ENCODE data around the gene LHX3.

The LHX3 gene

DNA sequence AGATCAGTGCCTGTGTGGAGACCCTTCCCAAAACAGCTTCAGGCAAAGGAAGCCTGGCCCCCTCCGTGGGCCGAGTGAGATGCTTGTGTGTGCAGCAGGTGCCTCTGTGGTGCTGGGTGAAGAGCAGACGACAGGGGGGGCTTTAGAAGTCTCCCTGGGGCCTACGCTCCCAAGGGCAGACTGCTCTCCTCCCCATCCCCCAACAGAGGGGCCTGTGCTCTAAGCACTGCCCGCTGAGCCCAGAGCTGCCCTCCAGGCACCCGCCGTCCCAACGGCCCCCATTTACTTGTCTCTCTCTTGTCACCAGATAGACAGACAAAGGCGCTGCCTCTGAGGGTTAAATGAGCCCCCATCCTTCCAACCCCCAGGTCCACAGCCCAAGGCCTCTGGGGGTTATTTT lies 2.7 kb upstream of the LHX3 start:
- no peak for DNase-seq

DNA sequence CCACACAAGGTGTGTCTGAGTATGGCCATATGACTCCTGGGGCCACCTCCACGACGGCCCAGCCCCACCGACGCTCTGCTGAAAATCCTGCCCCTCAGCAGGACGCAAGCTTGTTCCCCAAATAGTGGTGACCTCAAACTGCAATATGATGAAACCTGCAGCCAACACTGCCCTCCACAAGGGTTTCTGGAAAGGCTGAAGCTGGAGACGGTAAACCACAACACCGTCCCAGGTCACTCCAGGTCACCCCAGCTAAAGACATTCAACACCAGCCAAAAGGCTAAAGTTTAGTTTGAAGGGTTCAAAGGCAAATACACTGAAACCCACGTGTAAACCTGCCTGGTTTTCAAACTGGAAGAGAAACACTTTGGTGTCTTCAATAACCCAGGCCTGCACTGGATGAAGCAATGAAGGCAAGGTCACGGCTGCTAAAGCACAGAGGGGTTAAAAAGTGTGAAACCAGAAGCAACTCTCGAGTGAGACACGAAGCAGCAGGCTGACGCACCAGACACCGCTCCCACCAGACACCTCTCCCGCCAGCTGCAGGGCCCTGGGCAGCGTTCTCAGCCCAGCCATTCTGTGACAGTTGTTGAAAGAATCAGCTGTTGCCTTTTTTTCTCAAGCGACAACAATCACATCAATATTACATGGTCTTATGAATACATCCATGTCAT lies 1.8 kb upstream of the LHX3 start:
- no peak for DNase-seq

DNA sequence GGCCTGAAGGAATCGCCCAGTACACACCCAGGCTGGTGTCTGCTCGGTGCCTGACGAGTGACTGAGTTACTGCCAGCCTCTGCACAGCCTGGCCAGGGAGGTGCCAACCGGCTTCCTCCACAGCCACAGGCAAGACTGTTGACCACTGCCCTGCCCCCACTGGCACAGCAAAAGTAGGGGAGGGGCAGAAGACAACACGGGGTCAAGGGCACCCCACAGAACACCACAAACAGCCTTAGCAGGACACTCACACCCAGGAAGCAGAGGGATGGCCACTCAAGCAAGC lies 722 bp upstream of the LHX3 start:
- DNase-seq, result no peak

DNA sequence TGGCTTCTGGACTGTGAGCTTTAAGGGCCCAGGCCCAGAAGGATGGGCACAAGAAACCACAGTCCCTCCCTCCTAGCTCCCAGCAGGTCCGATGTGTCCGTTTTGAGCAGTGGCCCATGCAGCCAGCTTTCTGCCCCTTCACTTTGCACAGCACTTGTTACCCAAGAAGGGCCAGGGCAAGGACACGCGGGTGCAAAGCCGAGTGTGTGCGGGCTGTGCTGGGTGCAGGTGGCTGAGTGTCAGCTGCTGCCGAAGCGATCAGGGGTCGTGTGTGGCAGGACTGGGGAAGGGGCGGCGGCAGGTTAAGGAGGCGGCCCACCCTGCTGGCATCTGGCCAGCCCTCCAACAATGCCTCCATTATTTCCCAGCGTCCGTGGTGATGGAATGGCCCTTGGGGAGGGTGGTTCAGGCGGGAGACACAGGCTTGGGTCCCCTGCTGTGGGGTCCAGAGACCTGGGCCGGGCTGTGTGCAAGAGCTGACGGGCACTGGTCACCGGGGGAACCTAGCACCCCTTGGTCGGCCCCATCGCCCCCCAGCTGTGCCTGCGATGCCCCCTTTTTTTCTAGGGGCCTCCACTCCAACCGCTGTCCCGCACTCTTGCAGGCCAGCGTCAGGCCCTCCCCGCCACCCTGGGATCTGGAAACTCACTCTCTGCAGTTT lies 653 bp downstream of the LHX3 start:
- DNase-seq, result no peak

DNA sequence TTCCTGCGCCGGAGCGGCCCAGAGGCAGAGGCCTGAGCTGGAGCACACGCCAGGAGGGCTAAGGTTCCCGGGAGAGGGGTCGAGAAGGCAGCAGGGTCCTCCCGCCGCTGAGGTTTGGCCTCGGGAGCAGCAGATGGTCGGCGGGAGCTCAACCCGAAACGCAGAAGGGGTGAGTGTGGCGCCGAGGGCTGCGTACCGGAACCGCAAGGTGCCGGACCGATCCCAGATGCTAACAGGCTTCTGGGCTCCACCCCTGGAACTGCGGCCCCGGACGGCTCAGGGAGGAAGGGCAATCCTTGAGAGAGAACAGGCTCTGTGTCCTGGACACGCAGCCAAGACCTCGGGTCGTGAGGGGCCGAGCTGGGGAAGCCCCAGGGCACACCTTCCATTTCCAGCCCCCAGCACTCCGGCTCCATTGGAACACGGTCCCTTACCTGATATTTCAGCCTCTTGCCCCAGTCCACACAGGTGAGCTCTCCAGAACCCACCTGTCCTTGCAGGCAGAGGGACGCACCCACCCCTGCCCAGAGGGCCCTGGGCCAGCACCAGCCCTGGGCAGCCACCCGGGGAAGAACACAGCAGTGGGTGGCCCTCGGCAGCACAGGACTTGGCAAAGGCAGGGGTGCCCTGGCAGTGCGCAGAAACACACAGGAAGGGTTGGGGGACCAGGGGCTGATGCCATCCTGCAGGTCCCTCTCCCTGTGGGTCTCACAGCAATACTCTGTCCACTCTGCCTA lies 1.4 kb downstream of the LHX3 start:
- DNase-seq, result no peak

DNA sequence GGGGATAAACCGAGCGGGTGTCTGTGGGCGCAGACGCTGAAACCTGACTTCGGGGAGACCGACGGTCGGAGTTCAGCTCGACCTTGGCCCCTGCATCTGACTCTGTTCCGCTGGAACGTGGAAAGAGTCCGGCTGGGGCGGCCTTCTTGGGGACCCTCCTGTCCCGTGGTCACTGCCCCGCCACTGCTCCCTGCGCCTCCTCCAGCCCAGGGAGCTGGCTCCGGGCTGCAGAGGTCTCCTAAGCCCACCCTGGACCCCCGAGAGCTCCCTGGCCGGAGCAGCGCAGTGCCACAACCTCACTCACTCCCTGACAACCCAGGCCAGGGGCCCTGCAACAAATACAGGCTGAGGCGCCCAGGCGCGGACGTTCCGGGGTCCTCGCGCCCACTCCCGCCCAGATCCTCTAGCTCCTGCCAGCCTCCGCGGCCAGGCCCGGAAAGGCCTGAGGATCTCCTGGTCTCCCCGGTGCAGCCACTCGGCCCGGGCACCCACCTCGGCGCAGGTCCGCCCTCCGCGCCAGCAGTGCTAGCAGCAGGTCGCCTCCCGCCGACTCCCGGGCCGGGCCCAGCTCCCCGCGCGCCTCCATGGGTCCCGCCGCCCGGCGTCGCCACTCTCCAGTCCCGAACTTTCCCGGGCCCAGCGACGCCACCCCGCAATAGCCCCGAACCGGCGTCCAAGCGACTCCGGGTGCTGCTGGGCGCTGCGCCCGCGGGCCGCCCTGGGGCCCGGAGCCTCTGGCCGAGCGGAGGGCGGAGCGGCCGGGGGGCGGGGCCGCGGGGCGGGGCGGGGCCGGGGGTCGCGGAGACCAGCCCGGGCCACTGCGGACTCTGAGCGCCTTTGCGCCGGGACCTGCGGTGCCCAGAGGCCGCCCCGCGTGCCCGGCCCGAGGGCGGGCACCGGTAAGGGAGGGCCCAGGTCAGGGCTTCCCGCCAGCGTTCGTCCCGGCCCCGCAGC lies 2.2 kb downstream of the LHX3 start:
- no peak for DNase-seq

DNA sequence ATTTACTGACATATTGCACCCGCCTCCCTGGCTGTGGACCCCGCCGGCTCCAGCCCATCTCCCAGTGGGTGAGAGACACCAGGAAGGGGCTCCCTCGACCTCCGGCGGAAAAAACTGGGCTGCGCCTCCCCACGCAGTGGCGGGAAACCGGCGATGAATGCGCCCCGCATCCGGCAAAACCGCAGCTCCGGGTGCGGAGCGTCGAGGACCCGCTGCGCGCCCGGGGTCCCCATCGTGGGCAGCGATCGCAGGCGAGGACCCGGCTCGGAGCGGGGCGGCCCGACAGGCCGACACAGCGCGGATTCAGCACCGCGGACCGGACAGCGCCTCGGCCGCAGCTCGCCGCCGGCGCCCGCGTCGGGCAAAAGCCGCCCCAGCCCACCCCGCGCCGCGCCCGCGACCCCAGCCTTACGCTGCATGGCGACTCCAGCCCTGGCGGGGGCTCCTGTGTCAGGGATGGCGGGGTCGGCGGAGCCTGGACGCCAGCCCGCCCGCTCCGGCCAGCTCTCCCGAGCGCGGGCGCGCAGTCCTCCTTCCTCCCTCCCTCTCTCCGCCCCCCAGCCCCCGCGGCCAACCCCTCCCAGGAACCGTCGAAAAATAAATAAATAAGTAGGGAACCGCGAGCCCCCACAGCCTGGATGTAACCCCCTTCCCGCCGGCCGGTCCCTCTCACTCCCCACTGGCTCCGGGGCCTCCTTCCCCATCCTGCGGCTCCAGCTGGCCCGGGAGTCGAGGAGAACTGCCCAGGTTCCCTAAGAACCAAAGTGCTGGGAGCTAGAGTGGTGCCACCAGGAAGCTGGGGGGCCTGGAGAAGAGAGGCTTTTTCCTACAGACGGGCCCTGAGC lies 3.1 kb downstream of the LHX3 start:
- no peak for DNase-seq

DNA sequence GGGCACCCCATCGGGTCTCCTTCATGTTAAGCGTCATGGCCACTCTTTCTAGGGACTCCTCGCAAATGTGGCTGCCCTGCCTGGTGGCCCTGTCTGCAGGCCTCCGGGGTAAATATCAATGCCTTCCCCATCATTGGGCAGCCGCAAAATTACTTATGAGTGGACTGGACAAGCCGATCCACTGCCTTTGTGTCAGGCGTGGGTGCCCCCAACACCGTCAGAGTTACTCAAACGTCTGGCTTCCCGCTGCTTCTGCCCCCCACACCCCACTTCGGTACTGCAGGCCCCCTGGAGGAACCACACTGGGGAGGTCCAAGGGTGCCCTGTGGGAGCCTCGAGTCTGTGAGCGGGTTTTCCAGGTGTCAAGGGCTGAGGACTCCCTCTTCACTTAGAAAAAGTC lies 3.8 kb downstream of the LHX3 start:
- DNase-seq, result no peak

DNA sequence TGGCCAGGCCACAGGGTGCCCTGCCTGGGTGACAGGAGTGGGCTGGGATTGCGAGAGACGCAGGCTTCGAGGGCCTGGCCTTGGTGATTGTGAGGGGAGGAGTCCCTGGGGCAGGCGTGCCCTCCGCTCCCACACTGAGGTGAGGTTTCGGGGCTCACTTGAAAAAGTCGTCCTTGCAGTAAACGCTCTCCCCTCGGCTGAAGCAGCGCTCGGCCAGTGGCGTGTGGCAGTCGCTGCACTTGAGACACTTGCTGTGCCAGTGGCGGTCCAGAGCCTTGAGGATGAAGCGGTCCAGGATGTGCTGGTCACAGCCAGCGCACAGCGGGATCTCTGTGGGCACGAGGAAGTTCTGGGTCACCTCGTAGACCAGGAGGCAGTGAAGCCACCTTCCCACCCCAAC lies 4.5 kb downstream of the LHX3 start:
- no peak for DNase-seq

DNA sequence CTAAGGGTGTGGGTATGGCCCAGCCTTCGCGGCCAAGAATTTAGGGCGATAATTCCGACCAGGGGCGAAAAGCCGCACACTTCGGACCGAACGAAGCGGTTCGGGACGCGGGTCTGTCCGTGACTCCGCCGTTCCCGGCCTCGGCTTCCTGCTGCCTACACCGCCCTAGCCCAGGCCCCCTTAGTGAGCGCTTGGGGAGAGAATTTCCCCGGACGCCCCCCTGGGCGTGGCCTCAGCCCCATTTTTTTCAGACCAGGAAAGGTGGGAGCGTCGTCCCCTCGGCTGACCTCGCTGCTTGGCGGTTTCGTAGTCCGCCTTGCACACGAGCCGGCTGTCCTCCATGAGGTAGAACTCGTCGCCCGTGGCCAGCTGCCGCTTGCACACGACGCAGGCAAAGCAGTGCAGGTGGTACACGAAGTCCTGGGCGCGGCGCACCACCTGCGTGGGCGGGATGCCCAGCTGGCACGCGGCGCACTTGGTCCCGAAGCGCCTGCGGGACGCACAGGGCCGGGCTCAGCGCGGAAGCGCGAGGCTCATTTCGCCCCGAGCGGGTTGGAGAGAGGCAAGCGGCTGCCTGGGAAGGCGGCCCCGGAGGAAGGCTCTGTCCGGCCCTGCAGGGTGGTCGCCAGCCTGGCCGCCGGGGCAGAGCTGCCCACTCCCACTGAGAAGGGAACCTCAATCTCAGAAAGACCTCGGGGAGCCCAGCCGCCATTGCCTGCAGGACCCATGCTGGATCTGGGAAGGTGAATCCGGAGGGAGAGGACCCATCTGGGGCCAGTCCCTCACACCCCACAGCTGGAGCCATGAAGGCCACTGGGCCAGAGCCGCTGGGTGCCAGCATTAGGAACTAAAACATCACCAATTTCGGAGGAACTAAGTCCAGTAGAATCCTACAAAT lies 5.3 kb downstream of the LHX3 start:
- no peak for DNase-seq

DNA sequence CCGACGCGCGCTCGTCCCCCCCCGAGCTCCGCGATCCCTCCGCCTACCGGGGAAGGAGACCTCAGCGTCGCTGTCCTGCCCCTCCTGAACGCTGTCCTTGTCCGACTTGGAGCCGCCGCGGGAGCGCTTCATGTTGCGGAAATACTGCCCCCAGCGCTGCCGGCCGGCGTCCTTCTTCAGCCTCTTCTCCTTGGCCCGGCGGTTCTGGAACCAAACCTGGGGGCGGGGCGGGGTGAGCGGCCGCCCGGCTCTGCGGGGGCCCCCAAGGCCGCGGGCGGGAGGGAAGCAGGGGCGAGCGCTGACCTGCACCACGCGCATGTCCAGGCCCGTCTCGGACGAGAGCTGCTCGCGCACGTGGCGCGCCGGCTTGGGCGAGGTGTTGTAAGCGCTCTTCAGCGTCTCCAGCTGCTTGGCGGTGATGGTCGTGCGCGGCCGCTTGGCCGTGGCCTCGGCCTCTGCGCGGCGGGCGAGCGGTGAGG lies 6.3 kb downstream of the LHX3 start:
- DNase-seq, result no peak

DNA sequence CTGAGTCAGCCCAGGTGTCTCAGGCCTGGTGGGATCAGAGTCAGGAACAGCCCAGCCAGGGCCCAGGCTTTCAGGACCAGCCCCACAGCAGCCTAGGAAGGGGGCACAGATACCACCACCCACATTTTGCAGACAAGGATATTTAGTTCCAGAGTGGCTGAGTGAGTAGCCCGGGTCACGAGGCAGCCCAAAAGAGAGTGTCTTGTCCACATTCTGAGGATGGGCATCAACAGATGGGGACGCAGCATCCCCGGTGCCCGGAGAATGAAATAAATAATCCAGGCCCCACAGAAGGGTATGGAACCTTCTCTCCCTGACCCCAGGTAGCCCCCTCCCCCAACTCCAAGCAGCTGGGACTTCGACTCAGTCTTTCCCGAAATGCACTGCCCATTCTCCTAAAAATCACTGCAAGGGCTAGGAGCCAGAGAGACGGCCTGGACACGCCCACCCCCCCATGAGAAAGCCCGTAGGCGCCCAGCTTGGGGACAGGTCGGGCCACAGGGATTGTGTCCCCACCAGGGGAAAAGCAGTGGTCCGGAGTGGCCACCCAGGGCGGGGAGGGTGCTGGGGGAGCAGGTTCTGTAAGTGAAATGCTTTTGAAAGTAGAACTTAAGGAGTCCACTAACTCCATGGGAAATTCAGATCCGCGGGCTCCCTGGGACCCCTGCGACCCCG lies 6.9 kb downstream of the LHX3 start:
- no peak for DNase-seq

DNA sequence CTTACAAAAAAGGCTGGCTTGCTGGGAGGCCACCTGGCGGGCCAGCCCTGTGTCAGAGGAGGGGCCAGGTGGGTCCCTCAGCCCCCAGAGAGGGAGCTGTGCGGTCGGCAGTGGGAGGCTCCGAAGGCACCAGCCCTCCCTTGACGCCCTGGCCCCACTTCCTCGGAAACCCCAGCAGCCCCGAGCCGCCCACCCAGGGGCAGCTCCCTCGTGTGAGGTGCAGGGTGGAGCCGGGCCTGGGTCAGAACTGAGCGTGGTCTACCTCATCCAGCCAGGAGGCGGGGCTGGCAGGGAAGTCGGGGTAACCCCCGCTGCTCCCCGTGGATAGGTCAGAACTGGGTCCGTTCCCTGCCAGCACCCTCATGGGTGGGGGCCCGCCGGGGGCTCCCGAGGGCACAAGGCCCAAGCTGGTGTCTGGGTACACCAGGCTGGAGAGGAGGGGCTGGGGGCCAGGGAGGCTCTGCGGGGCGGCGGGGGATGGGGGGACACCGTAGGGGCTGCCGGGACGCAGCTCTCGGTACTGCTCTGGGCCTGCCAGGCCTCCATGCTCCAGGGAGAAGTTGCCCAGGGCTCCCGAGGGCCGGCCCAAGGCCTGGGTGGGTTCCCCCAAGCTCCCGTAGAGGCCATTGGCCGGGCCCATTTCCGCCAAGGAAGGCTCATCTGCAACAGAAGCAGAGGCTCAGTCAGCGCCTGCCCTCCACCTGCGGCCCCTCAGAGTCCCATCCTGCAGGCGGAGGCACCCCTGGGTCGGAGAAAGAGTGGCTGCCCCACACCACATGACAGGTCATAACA lies 7.6 kb downstream of the LHX3 start:
- no peak for DNase-seq

DNA sequence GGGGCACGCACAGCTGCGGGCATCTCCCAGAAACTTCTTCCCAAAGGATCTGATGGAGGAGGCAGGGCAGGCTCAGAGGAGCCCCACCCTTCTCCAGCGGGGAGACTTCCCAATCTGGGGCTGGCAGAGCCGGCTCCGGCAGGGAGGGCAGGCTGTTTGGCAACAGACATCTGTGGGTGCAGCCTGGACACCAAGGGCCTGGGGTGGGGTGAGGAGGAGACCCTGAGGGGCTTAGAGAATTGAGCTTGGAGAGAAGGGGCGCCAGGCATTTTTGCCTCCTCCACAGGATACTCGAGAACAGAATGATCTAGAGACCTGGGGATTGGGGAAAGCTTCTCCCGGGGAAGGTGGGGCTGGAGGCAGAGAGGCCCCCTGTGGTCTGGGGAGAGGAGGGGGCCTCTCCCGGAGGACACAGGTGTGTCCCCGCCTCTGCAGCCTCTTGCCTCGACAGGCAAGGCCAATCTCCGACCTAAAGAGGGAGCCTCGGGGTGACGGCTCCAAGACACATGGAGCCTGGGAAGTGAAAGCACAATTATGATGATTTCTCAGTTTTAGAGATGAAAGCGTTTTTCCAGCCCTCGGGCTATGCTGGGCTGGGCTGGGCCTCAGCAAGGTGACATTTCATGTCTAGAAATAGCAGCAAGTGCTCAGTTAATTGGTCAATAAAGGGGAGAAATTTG lies 8.4 kb downstream of the LHX3 start:
- DNase-seq, result no peak

DNA sequence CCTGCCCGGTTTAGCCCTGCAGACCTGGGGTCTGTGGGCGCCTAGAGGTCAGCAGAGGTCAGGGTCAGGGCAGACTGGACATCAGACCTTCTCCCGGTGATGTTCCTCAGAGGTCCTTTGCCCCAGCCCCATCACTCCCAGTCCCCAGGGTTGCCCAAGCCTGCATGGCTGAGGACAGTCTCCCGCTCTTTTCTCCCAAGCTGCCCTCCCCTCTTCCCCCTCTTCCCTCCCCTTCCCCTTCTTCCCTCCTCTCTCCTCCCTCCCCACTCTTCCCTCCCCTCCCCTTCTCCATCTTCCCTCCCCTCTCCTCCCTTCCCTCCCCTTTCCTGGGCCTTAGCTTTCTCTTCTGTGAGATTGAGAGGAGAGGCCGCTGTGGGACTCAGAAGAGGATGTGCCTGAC lies 10.4 kb downstream of the LHX3 start:
- DNase-seq, result no peak

DNA sequence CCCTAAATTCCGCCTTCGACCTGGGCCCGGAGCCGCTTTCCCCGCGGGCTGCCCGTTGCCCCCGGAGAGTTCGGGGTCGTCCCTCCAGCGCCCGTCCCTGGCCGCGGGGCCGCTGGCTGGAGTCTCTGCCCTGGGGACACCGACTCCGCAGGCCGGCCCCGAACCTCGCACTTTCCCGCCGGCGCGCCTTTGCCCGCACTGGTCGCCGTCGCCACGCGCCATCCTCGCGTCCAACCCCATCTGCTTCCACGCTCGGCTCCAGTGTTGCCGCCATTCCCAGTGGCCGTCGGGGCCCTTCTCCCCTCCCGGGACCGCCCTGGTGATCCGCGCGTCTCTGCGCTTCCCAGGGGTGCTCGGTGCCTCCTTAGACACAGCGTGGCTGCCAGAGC lies 11.0 kb downstream of the LHX3 start:
- no peak for DNase-seq

DNA sequence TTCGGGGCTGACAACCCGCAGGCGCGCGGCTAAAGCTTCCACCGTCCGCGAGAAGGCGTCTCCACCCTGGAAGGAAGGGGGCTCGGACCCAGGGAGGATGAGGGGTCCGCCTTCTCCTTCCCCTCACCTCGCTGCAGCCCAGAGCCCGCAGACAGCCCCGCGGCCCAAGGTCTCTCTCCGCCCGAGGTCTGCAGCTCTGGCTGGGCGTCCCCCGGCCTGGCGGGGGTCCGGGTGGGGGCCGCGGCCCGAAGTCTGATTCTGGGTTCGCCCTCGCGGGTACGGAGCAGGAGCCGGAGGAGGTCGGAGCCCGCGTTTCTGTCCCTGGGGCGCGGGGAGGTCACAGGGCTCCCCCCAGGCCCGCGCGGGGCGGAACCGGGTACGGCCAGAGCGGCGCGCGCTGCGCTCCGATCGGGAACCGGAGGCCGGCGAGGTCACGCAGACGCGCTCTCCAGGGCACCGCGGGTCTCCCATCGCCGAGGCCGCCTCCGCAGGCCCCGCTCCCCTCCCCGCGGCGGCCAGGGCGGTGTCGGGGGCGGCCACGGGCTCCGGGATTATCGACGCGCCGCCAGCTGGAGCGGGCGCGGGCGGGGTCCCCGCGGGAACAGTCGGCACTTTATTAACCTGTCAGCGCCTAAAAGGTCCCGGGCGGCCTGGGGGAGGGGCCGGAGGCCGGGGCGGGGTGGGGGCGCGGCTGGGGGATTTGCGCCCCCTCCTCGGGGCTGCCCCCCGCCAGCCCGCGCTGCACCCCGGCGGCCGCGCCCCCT lies 11.6 kb downstream of the LHX3 start:
- no peak for DNase-seq

Measured in fibroblast of skin of abdomen (primary cell).